Left kidney (tissue), 2 donors: ENCODE results near the gene PTCD1. TPM values are rescaled to one million over a fixed set of nuclear protein-coding genes. Genes with fewer than 3 reads are reported as not detected.
"Not testable (repeated sequence)": the region's sequence is repeated elsewhere in the genome, so short reads cannot be mapped to it uniquely, and the experiment has no call there.

Source experiments
- DNase-seq: peaks from one replicate; pipeline ENCODE4 v3.0.0-alpha.2; 2013
- polyA plus RNA-seq: library from polyadenylated mRNA; unstranded; fragments of 120-200 nt; gene quantifications from one replicate; pipeline ENCODE4 v1.2.1, GENCODE V29; 2013; ENCODE audit not compliant: insufficient read length

The PTCD1 gene
- polyA plus RNA-seq, 1 donor = 6.0 TPM

DNA sequence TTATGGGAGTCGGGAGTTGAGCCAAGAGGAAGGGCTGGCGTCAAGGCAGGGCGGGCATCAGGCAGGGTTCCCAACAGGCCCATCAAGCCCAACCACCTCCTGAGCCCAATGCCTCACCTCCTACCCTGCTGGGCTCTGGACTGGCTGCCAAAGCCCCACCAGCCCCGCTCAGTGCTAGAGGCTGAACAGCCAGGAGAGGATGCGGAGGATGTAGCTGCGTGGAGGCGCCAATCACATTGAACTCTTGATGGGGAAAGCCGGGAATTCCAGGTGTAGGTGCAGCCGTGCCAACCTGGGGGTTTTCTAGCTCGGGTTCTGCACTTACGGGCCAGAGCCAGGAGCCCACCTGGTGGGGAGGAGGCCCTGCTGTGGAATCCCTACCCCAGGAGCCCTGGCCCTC, 14.5 kb upstream of the PTCD1 start:
- no peak for DNase-seq

GRCh38 chr7:99452541-99452940, 13.9 kb upstream of the PTCD1 start:
- DNase-seq = no peak

DNA sequence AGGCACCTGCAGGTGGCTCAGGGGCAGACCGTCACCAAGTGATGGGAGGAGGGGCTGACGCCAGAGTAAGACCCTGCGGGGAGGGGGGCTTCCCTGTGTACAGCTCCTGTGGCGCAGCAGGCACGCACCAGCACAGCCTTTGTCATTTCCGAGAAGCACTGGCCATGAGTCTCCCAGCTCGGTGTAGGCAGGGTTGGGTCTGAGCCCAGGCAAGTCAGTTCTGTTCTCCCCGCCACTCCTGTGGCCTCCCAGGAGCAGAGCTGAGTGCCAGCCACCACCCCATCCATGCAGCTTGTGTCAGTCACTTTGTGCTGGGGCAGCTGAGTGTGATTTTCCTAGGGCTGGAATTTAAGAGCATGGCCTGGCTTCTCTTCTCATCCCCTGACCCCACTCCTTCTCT, 13.3 kb upstream of the PTCD1 start:
- no peak for DNase-seq

- DNase-seq = no peak
Observed at GRCh38 chr7:99449326-99449725, 10.7 kb upstream of the PTCD1 start.

- no peak for DNase-seq
Observed at GRCh38 chr7:99448855-99449254, 10.3 kb upstream of the PTCD1 start.

DNA sequence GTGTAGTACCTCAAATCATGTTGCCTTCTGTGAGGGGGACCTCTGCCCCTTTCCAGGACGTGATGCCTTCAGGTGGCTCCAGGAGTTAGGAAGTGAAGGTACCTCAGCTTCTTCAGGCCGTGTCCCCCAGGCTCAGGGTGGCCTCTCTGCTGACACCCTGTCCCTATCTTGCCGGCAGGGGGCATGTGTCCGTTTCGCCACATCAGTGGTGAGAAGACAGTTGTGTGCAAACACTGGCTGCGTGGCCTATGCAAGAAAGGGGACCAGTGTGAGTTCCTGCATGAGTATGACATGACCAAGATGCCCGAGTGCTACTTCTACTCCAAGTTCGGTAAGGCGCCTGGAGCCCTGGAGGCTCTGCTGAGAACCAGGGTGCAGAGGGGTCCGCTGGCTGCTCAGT, 9.3 kb upstream of the PTCD1 start:
- DNase-seq = no peak

- DNase-seq = no peak
Observed at GRCh38 chr7:99446096-99446495, 7.5 kb upstream of the PTCD1 start.

- DNase-seq = no peak
Observed at GRCh38 chr7:99440195-99440594, 1.6 kb upstream of the PTCD1 start.

DNA sequence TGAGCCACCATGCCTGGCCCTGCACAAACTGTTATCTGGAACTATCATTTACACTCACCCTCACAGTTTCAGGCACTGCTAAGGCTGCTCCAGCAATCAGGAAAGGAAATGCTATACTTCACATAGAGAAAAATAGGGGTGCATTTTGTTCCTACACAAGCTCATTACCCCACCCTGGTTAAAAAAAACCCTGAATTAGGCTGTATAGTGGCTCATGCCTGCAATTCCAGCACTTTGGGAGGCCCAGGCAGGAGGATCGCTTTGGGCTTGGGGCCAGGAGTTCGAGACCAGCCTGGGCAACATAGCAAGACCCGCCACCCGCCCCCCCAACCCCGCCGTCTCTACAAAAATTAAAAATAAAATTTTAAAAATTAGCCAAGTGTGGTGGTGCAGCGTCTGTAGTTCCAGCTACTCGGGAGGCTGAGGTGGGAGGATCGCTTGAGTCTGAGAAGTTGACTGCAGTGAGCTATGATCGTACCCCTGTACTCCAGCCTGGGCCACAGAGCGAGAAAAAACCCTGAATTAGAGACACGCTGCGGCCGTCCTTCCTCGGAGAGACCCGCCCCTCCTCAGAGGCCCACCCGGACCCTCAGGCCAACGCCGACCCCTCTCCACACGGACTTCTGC, 539 bp downstream of the PTCD1 start:
- DNase-seq = no peak

DNA sequence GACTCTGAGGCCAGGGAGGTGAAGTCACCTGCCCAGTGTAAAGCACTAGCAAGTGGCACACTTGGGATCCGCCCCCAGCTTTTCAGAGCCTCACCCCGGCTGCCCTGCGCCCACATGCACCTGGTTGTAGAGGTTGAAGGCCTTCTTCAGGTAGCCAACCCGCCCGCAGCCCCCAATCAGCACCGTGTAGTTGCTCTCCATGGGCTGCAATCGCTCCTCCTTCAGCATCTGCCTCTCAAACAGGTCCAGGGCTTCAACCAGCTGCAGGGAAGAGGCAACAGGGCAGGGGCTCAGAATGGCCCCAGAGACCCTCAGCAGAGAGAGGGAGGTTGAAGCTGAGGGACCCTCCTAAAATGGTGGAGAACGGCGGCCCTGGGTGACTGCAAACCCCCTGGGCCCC, 5.4 kb downstream of the PTCD1 start:
- DNase-seq = no peak

DNA sequence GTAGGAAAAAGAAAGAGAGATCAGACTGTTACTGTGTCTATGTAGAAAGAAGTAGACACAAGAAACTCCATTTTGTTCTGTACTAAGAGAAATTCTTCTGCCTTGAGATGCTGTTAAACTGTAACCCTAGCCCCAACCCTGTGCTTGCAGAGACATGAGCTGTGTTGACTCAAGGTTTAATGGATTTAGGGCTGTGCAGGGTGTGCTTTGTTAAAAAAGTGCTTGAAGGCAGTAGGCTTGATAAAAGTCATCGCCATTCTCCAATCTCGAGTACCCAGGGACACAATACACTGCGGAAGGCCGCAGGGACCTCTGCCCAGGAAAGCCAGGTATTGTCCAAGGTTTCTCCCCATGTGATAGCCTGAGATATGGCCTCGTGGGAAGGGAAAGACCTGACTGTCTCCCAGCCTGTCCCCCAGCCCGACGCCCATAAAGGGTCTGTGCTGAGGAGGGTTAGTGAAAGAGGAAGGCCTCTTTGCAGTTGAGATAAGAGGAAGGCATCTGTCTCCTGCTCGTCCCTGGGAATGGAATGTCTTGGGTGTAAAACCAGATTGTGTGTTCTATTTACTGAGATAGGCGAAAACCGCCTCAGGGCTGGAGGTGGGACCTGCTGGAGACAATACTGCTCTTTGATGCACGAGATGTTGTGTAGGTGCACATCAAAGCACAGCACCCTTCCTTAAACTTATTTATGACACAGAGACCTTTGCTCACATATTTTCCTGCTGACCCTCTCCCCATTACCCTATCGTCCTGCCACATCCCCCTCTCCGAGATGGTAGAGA, 6.7 kb downstream of the PTCD1 start:
- not testable (repeated sequence) for DNase-seq

DNA sequence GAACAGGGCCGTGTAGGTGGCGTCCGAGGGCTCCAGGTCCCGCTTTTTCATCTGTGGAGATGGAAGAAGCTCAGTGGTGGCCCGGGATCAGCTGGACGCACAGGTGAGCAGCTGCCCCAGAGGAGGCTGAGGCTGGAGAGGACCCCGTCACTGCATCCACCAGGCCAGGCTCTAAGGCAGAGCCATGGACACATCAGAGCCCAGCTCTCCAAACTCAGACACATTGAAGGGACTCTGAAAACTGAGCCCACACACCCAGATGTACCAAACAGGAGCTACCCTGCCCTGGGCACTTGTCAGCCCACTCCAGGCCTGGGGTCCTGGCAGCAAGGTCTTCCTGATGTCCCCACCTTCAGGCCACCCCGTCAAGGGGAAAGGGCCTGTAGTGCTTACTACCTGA, 8.8 kb downstream of the PTCD1 start:
- no peak for DNase-seq

DNA sequence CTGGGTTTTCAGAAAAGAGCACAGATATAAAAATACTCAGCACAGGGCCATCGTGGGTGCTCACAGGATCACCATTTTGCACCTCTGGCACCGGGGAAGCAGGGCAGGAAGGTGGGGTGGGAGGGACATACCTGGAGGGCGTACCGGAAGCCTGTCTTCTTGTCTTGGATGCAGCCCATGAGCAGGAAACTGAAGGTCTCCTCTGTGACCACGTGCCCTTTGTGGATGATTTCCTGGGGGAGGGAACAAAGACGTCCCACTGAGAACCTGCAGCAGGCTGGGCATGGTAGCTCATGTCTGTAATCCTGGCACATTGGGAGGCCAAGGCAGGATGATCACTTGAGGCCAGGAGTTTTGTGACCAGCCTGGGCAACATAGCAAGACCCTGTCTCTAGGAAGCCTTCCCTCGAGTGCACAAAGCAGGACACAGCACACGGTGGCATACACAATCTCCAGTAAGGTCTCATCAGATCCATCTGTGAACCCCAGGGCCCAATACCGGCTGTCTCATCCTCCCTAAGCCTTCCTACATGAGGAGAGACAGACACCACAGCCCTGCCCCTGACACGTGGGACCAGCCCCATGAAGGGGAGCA, 9.5 kb downstream of the PTCD1 start:
- no peak for DNase-seq

GRCh38 chr7:99424932-99425730, 13.5 kb downstream of the PTCD1 start:
- no peak for DNase-seq

- DNase-seq = no peak
Observed at GRCh38 chr7:99422625-99423024, 16.0 kb downstream of the PTCD1 start.

DNA sequence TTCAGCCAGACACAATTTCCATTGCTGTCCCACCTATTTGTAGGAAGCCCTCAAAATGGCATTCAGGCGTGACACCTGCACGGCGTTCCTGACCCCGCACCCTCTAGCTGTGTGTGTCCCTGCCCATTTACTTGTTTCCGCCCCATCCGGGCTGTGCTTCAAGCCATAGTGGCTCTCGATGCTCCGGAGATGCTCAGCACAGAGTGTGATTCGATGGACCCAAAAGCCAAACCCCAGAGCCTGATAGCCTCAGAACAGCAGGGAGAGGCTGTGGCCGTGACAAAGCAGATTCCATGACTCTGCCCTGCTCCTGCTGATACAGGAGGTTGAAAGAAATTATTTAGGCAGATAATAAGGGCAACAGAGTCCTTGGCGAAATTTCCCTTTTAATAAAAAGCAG, 16.4 kb downstream of the PTCD1 start:
- no peak for DNase-seq

GRCh38 chr7:99420986-99421385, 17.6 kb downstream of the PTCD1 start:
- DNase-seq = no peak

GRCh38 chr7:99420213-99420612, 18.4 kb downstream of the PTCD1 start:
- DNase-seq = no peak

DNA sequence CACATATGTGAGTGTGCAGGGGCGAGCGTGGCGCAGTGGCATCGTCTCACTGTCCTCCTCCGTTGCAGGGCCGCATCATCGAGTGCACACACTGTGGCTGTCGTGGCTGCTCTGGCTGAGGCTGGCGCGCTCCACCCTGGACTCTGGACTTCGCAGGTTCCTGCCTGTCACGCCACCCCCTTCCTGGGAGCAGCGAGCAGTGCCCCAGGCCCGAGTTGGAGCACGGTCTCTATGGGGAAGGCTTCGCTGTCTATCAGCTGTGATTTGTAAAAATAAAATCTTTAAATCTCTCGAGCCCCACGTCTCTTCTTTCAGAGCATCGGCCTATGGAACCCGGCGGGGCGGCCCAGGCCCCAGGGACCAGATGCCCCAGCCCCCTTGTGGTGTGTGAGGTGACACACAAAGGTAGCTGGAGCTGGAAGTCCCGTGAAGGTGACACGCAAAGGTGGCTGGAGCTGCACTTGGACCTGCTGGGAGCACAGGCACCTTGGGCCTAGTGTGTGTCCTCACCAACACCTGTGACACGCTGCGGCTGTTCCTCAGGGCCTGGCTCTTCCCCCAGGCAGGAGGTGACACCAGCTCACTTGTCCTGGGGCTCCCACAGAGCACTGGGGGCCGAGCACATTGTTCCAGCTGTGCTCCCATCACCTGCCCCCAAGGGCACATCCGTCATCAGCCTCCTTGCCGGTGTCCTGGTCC, 19.1 kb downstream of the PTCD1 start:
- no peak for DNase-seq

DNA sequence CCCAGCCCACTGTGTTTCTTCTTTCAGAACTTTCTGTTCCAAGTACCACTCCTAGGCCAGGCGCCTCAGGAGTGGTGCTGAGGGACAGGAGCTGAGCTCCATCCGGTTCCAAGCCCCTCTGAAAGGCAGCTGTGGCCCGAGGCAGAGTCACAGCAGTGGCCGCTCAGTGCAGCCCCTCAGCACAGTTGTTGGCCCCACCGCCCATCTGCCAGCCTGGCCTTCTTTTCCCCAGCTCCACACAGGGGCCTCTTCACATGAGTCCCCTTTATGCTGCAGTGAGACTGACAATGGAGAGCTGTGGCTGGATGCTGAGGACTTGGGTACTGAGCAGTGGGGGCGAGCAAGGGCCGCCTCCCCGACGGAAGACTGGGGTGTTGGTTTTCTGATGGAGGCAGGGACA, 20.3 kb downstream of the PTCD1 start:
- no peak for DNase-seq

- not testable (repeated sequence) for DNase-seq
Observed at GRCh38 chr7:99415513-99416127, 23.0 kb downstream of the PTCD1 start.

DNA sequence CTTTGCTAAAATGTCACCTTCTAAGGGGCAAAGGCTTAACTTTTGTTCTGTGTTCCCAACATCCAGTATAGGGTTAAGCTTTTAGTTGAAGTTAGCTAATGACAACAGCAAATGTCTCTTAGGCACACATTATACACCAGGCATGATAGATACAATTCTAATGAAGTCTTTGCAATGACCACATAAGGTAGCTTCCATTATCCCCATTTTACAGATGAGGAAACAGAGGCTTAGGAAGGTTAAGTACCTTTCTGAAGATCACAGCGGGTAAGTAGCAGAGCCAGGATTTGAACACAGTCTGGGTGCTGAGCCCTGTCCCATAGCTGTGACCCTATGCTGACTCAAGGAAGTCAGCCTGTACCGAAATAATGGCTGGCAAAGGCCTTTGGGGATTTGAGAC, 28.0 kb downstream of the PTCD1 start:
- DNase-seq = no peak
